Upper lobe of right lung (tissue), 1 donor: ENCODE data around the gene AFDN. TPM values are rescaled to one million over a fixed set of nuclear protein-coding genes. Genes with fewer than 3 reads are reported as not detected.

ENCODE experiments used
- ATAC-seq: fragments of 200-7000 bp; cut with Tn5 transposase; one replicate; pipeline ENCODE4 v1.9.1; 2020; ENCODE audit warnings: mild to moderate bottlenecking, moderate library complexity
- DNase-seq: peaks from one replicate; pipeline ENCODE4 v3.0.0-alpha.2; 2020
- H3K27ac ChIP-seq: fragments of 200-600 bp; one replicate; pipeline ENCODE4 v1.8.0; 2022
- H3K27me3 ChIP-seq: fragments of 200-600 bp; one replicate; pipeline ENCODE4 v1.8.0; 2022; ENCODE audit warnings: mild to moderate bottlenecking
- H3K36me3 ChIP-seq: fragments of 200-600 bp; one replicate; pipeline ENCODE4 v1.8.0; 2022
- H3K4me1 ChIP-seq: fragments of 200-600 bp; one replicate; pipeline ENCODE4 v1.8.0; 2022
- H3K4me3 ChIP-seq: fragments of 200-600 bp; one replicate; pipeline ENCODE4 v1.8.0; 2022; ENCODE audit warnings: mild to moderate bottlenecking
- H3K9me3 ChIP-seq: fragments of 200-600 bp; one replicate; pipeline ENCODE4 v1.8.0; 2022
- CTCF ChIP-seq: fragments of 200-600 bp; IDR thresholded peaks from one replicate; pipeline ENCODE4 v1.8.0; 2022; ENCODE audit warnings: antibody characterized with exemption
- intact Hi-C: fragments of 100-400 bp; cut with DNase I; formaldehyde crosslinking; loops from one replicate; pipeline ENCODE4 v1.11.0; 2022
- total RNA-seq: library from RNA; stranded (reverse); fragmentation: NEBNext Ultra II Directional; extraction: Animal tissue kit (Norgen Biotek cat#: 25700); gene quantifications from one replicate; pipeline ENCODE4 v1.2.1, GENCODE V29; 2021
- donor health status: DM: no; HTN: yes; CAD: no; lungs with severe emphysema.

AFDN gene
- total RNA-seq, 1 donor from 2014 or later: 179 TPM

DNA sequence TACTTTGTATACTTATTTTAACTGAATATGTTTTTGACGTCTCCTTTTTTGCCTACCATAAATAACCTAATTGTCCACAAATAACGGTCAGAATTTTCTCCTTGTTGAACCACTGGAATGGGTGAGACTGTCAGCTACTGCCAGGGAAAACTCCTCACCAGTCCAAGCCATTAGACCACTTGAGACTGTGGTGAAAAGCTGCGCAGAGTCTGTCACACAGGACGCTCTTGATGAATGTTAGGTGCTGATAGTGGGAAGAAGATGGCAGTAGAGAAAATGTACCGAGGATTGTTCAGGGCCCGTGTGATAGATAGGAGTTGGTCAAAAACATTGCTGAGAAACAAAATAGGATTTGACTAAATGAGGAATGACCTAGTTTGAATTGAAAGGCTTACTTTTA, 95.1 kb downstream of the AFDN start:
- Histone ChIP-seq H3K4me3 (no peak overlapping the region), H3K27me3 (no peaks in the 10 kb centered on the region), H3K36me3 (peaks cover 84% of the 10 kb centered on the region), H3K27ac (no peak overlapping the region), H3K9me3 (no peaks in the 10 kb centered on the region), H3K4me1 (no peaks in the 10 kb centered on the region)
- intact Hi-C loops: no loop called here
- DNase-seq (no peak), ATAC-seq (no peak)
- no peak for TF ChIP-seq CTCF

GRCh38 chr6:167925026-167925425, 98.3 kb downstream of the AFDN start:
- Histone ChIP-seq H3K27me3 (no peaks in the 10 kb centered on the region), H3K4me3 (no peak overlapping the region), H3K4me1 (no peaks in the 10 kb centered on the region), H3K9me3 (no peaks in the 10 kb centered on the region), H3K36me3 (peaks cover 86% of the 10 kb centered on the region), H3K27ac (no peak overlapping the region)
- peak; percentile 56 for ATAC-seq
- intact Hi-C loops: no loop called here
- TF ChIP-seq CTCF: no peak
- DNase-seq: no peak

DNA sequence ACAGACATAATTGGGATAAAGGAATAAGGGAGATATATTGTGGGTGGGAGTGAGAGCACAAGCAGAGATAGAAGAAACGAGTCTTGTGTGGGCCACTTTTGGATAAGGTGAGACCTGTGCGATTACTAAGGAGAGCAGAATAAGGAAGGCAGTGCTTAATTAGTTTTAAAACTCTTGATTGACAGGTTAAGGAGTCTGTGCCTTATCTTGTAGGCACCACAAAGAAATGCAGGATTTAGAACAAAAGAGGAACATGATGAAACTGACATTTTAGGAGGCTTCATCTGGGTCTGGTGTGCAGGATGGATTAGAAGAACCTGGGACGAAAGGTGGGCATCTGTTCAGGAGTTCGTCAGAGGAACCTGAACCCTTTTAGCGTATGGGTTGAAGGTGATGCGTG, 100.5 kb downstream of the AFDN start:
- H3K36me3 ChIP-seq: peaks cover 77% of the 10 kb centered on the region
- DNase-seq (no peak), ATAC-seq (no peak)
- H3K9me3 ChIP-seq: no peaks in the 10 kb centered on the region
- H3K4me1 ChIP-seq: peaks cover 10% of the 10 kb centered on the region
- no peak overlapping the region for H3K27ac ChIP-seq
- H3K27me3 ChIP-seq: no peaks in the 10 kb centered on the region
- no peak for TF ChIP-seq CTCF
- intact Hi-C loops: no loop called here
- H3K4me3 ChIP-seq: no peak overlapping the region

DNA sequence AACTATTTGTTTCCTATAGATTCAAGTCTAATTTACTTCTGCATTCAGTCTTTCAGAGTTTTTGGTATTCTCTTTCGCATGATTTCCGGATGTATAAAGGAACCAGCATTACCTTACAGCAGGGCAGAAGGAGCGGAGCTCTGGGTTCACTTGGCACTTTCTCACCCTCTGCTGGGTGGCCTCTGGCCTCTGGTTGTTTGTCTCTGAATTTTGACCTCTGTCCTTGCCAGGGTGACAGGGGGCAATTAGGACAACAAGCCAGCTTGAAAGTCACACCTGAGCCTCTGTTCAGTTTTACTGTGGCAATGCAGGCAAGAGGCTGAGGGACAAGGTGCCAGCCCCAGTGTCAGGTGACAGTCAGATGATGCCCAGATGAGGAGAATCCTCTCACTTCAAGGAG, 101.4 kb downstream of the AFDN start:
- Histone ChIP-seq H3K27me3 (no peaks in the 10 kb centered on the region), H3K27ac (no peak overlapping the region), H3K4me3 (no peak overlapping the region), H3K36me3 (peaks cover 71% of the 10 kb centered on the region), H3K9me3 (no peaks in the 10 kb centered on the region), H3K4me1 (peaks cover 10% of the 10 kb centered on the region)
- TF ChIP-seq CTCF: no peak
- intact Hi-C loops: no loop called here
- no peak for DNase-seq
- ATAC-seq: no peak

DNA sequence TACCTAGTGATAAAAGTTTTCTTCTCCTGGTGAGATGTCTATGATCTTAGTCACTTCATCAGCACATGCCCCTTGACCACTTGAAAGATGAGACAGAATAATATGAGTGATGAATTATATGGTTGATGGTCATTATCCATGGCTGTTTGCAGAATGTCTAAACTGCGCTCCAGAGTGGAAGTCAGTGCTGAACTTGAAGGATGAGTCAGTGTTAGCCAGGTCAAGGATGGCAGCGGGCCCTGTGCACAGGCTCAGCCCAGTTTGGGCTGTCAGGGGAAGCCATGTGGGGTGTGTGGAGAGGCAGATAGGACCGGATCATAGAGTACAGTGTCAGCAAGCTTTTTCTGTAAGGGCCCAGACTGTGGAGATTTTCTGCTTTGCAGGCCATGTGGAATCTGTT, 103.6 kb downstream of the AFDN start:
- Histone ChIP-seq H3K36me3 (peaks cover 51% of the 10 kb centered on the region), H3K27ac (no peak overlapping the region), H3K9me3 (no peaks in the 10 kb centered on the region), H3K27me3 (no peaks in the 10 kb centered on the region), H3K4me3 (no peak overlapping the region), H3K4me1 (peaks cover 15% of the 10 kb centered on the region)
- ATAC-seq (no peak), DNase-seq (no peak)
- TF ChIP-seq CTCF: no peak
- intact Hi-C loops: no loop called here
